PFSK-1 (cell line): Measurements from ENCODE around the gene ZFYVE21.

Experiments used
- FOXP2 ChIP-seq: optimal IDR thresholded peaks from 2 replicates; pipeline ENCODE3; 2011; ENCODE audit warnings: borderline replicate concordance, control low read depth, inconsistent platforms; ENCODE audit not compliant: insufficient read depth; ENCODE audit errors: extremely low read length, extremely low read depth
- POLR2AphosphoS5 ChIP-seq: IDR thresholded peaks from 2 replicates; pipeline ENCODE4 v1.6.1; 2012; ENCODE audit warnings: low read depth, mild to moderate bottlenecking, control low read depth, low read length, moderate library complexity
- REST ChIP-seq, 2 experiments: IDR thresholded peaks; 2 replicates each; pipeline versions ENCODE4 v1.6.1 to v1.8.0; 2011 to 2012; ENCODE audit warnings: low read depth in 2 of 2, low read length in 2 of 2, control low read depth in 1 of 2, inconsistent platforms in 1 of 2, mild to moderate bottlenecking in 1 of 2, moderate library complexity in 1 of 2; ENCODE audit not compliant: insufficient read depth in 1 of 2
- SIN3A ChIP-seq: IDR thresholded peaks from 2 replicates; pipeline ENCODE4 v1.6.1; 2012; ENCODE audit warnings: mild to moderate bottlenecking, low read length, moderate library complexity, borderline replicate concordance; ENCODE audit not compliant: insufficient read depth
- TAF1 ChIP-seq: IDR thresholded peaks from 2 replicates; pipeline ENCODE4 v1.6.1; 2012; ENCODE audit warnings: low read length, control low read depth, borderline replicate concordance; ENCODE audit not compliant: insufficient read depth

GRCh38 chr14:103725001-103725682, 9.5 kb downstream of the ZFYVE21 start:
- TF ChIP-seq POLR2AphosphoS5 = no peak
- TF ChIP-seq TAF1 = no peak
- no peak for TF ChIP-seq SIN3A
- TF ChIP-seq FOXP2 = no peak
- no peak for TF ChIP-seq REST (IDR thresholded peaks at IDR 0.05; ENCODE audit: insufficient read depth in 1 of 2, low read depth in 2 of 2, low read length in 2 of 2)
